B cell (primary cell): ENCODE results near the gene SGCA. TPM values are rescaled to one million over a fixed set of nuclear protein-coding genes. Genes with fewer than 3 reads are reported as not detected.

ENCODE experiments used
- ATAC-seq: fragments of 200-7000 bp; cut with Tn5 transposase; one replicate; pipeline ENCODE4 v1.10.0; 2021; ENCODE audit warnings: low read depth, mild to moderate bottlenecking, moderate number of reproducible peaks, moderate library complexity
- CTCF ChIA-PET: fragments of 350-600 bp; sonication (Branson Sonifier 250); formaldehyde crosslinking; loops from one replicate; lab custom pipeline; 2021; ENCODE audit warnings: antibody characterized with exemption, inconsistent platforms; lab: Charles Lee
- POLR2A ChIA-PET: fragments of 350-600 bp; sonication (Branson Sonifier 250); formaldehyde crosslinking; loops from one replicate; lab custom pipeline; 2021; ENCODE audit warnings: antibody characterized with exemption; lab: Charles Lee
- DNase-seq: peaks from one replicate; pipeline ENCODE4 v3.0.0; 2013
- H2AFZ ChIP-seq: 2 replicates; pipeline ENCODE4 v1.6.1; 2012; ENCODE audit warnings: mild to moderate bottlenecking, low read depth, low read length; ENCODE audit not compliant: insufficient read depth, poor library complexity, severe bottlenecking
- H3K27ac ChIP-seq, 2 donors: 1 replicate in 1 of 2; 2 replicates in 1 of 2; pipeline ENCODE4 v1.5.1; 2012 to 2013; ENCODE audit warnings: low read length in 2 of 2, mild to moderate bottlenecking in 2 of 2, moderate library complexity in 1 of 2
- H3K27me3 ChIP-seq, 4 experiments: fragments of 200-600 bp in 1 of 4; sonication (generic) in 1 of 4; replicated peaks in 1 of 4; 1 replicate in 2 of 4; 2 replicates in 2 of 4; pipeline versions ENCODE4 v1.6.1 to v1.7.0; 2013 to 2016; ENCODE audit warnings: low read length in 3 of 4, mild to moderate bottlenecking in 2 of 4, mixed read lengths in 1 of 4, moderate library complexity in 1 of 4; ENCODE audit not compliant: insufficient read depth in 4 of 4, control insufficient read depth in 3 of 4; ENCODE audit errors: control extremely low read depth in 1 of 4
- H3K36me3 ChIP-seq, 2 experiments: replicated peaks in 1 of 2; 1 replicate in 1 of 2; 2 replicates in 1 of 2; pipeline versions ENCODE4 v1.6.1 to v1.7.1; 2013; ENCODE audit warnings: low read length in 1 of 2; ENCODE audit not compliant: insufficient read depth in 2 of 2, control insufficient read depth in 1 of 2; ENCODE audit errors: control extremely low read depth in 1 of 2, extremely low read depth in 1 of 2
- H3K4me1 ChIP-seq, 2 donors: fragments of 200-600 bp in 1 of 2; sonication (generic) in 1 of 2; 1 replicate in 1 of 2; 2 replicates in 1 of 2; pipeline versions ENCODE4 v1.5.1 to v1.6.1; 2013 to 2017; ENCODE audit warnings: low read length in 2 of 2; ENCODE audit not compliant: control insufficient read depth in 2 of 2, insufficient read depth in 2 of 2
- H3K4me2 ChIP-seq: replicated peaks from 2 replicates; pipeline ENCODE3; 2012; ENCODE audit warnings: mild to moderate bottlenecking, low read depth, low read length; ENCODE audit not compliant: poor library complexity, severe bottlenecking
- H3K4me3 ChIP-seq, 5 experiments: fragments of 200-600 bp in 1 of 5; sonication (generic) in 1 of 5; 1 replicate in 3 of 5; 2 replicates in 2 of 5; pipeline versions ENCODE4 v1.5.1 to v1.7.0; 2011 to 2016; ENCODE audit warnings: low read length in 4 of 5, mild to moderate bottlenecking in 4 of 5, low read depth in 2 of 5, control low read depth in 1 of 5, moderate library complexity in 1 of 5; ENCODE audit not compliant: insufficient read depth in 1 of 5; ENCODE audit errors: control extremely low read depth in 1 of 5, extremely low read depth in 1 of 5
- H3K79me2 ChIP-seq: fragments of 200-600 bp; sonication (generic); one replicate; pipeline ENCODE4 v1.6.0; 2016; ENCODE audit warnings: low read length; ENCODE audit not compliant: control insufficient read depth, insufficient read depth
- H3K9ac ChIP-seq: fragments of 200-600 bp; sonication (generic); 2 replicates; pipeline ENCODE4 v1.6.1; 2017; ENCODE audit warnings: mild to moderate bottlenecking, low read length, moderate library complexity
- H3K9me3 ChIP-seq, 3 donors: one replicate each; pipeline versions ENCODE4 v1.6.1 to v1.7.1; 2013; ENCODE audit warnings: low read length in 2 of 3; ENCODE audit not compliant: control insufficient read depth in 2 of 3, insufficient read depth in 1 of 3; ENCODE audit errors: control extremely low read depth in 1 of 3
- H4K20me1 ChIP-seq: 2 replicates; pipeline ENCODE4 v1.6.0; 2012; ENCODE audit warnings: mild to moderate bottlenecking, low read length; ENCODE audit not compliant: insufficient read depth, control insufficient read depth, poor library complexity, severe bottlenecking
- H3K27ac Mint-ChIP-seq: one replicate; pipeline ENCODE4 v1.8.0; 2021; ENCODE audit warnings: mixed read lengths
- H3K27me3 Mint-ChIP-seq: one replicate; pipeline ENCODE4 v1.8.0; 2021; ENCODE audit warnings: mixed read lengths
- H3K4me1 Mint-ChIP-seq: one replicate; pipeline ENCODE4 v1.8.0; 2021; ENCODE audit warnings: mixed read lengths
- H3K4me3 Mint-ChIP-seq: one replicate; pipeline ENCODE4 v1.8.0; 2021; ENCODE audit warnings: mixed read lengths
- H3K9me3 Mint-ChIP-seq: one replicate; pipeline ENCODE4 v1.8.0; 2022; ENCODE audit warnings: mixed read lengths; ENCODE audit not compliant: insufficient read depth
- CTCF ChIP-seq: fragments of 200-600 bp; IDR thresholded peaks from one replicate; pipeline ENCODE4 v1.8.0; 2022; ENCODE audit warnings: antibody characterized with exemption, mild to moderate bottlenecking
- EZH2 ChIP-seq: IDR thresholded peaks from 2 replicates; pipeline ENCODE4 v1.6.1; 2012; ENCODE audit warnings: borderline replicate concordance, low read depth, mild to moderate bottlenecking, moderate library complexity, low read length; ENCODE audit not compliant: insufficient read depth, poor library complexity, severe bottlenecking
- WGBS: methylation state at CpG from one replicate; pipeline ENCODE4 v1.1.5; 2013; ENCODE audit warnings: missing lambda C conversion rate; ENCODE audit not compliant: insufficient coverage; 5-methylcytosine and 5-hydroxymethylcytosine counted together
- intact Hi-C: fragments of 100-400 bp; cut with micrococcal nuclease; formaldehyde crosslinking; loops from one replicate; pipeline ENCODE4 v1.10.0; 2022
- polyA plus RNA-seq: library from polyadenylated mRNA; depleted of rRNA; stranded (reverse); fragments of >200 nt; gene quantifications from 2 replicates; pipeline ENCODE4 v1.2.3, GENCODE V29; 2012
- total RNA-seq, 2 donors: library from RNA; stranded (reverse); fragments of 120-200 nt in 1 of 2; gene quantifications; 1 replicate in 1 of 2; 2 replicates in 1 of 2; pipeline versions ENCODE4 v1.2.3 to v1.2.4, GENCODE V29; 2013 to 2022

Gene SGCA
- total and polyA plus RNA-seq, 2 donors (not counting 1 experiment from before 2014, with no cell fraction given): 4.4 to 4.5 TPM

GRCh38 chr17:50141026-50141744 lies 24.6 kb upstream of the SGCA start:
- no peaks in the 10 kb centered on the region for H3K9me3 ChIP-seq
- POLR2A ChIA-PET: interaction anchor here (0.8 to 1.5 kb wide), 3 partner anchors 21 to 26 kb away, joined by 3 to 7 read pairs (median 4); no protein-coding TSS in a partner anchor
- H3K9ac ChIP-seq: no peak overlapping the region
- H3K4me1 ChIP-seq: peaks cover 61 to 70% of the 10 kb centered on the region in 2 donors
- H3K27ac Mint-ChIP-seq: peak overlapping the region; percentile 81
- WGBS: 91% methylated on average over 7 of the region's 16 CpGs
- no peak overlapping the region for H2AFZ ChIP-seq
- H3K4me3 Mint-ChIP-seq: peak overlapping the region; percentile 64
- DNase-seq (no peak), ATAC-seq (no peak)
- H3K4me3 ChIP-seq: no peak overlapping the region
- peak overlapping the region; percentile 63 for H3K4me2 ChIP-seq
- no peaks in the 10 kb centered on the region for H3K27me3 Mint-ChIP-seq
- CTCF ChIA-PET: interaction anchor here (0.7 to 3.8 kb wide), 8 partner anchors 11 to 55 kb away, joined by 3 to 79 read pairs (median 7); partner anchors contain the start of genes PPP1R9B and SAMD14
- H4K20me1 ChIP-seq: peaks cover 100% of the 10 kb centered on the region
- TF ChIP-seq EZH2 (no peak), CTCF (no peak)
- intact Hi-C loops: loop anchor here (2.0 kb wide), 2 partner anchors 28 to 58 kb away; no protein-coding TSS in a partner anchor
- no peaks in the 10 kb centered on the region for H3K27me3 ChIP-seq
- peaks cover 5 to 97% of the 10 kb centered on the region in 2 experiments for H3K36me3 ChIP-seq
- H3K27ac ChIP-seq: peak overlapping the region in 1 of 2 donors; percentile 47
- no peaks in the 10 kb centered on the region for H3K9me3 Mint-ChIP-seq
- peaks cover 68% of the 10 kb centered on the region for H3K79me2 ChIP-seq
- H3K4me1 Mint-ChIP-seq: peaks cover 71% of the 10 kb centered on the region

- POLR2A ChIA-PET: interaction anchor here (1.0 to 1.7 kb wide), 3 partner anchors 11 to 22 kb away, joined by 4 to 7 read pairs (median 5); partner anchors contain the start of gene SAMD14
- H3K9ac ChIP-seq: no peak overlapping the region
- no peaks in the 10 kb centered on the region for H3K27me3 ChIP-seq
- CTCF ChIA-PET: interaction anchor here (1.1 to 3.8 kb wide), 8 partner anchors 10 to 55 kb away, joined by 3 to 79 read pairs (median 7); partner anchors contain the start of gene PPP1R9B
- intact Hi-C loops: loop anchor here (2.0 kb wide), 2 partner anchors 27 to 57 kb away; no protein-coding TSS in a partner anchor
- Mint-ChIP-seq H3K4me1 (peaks cover 74% of the 10 kb centered on the region), H3K4me3 (peak overlapping the region; percentile 55), H3K27me3 (no peaks in the 10 kb centered on the region), H3K27ac (peak overlapping the region; percentile 79), H3K9me3 (no peaks in the 10 kb centered on the region)
- no peak overlapping the region for H3K4me3 ChIP-seq
- H3K27ac ChIP-seq: peak overlapping the region in 1 of 2 donors; percentile 47
- H4K20me1 ChIP-seq: peaks cover 100% of the 10 kb centered on the region
- peak overlapping the region; percentile 50 for H3K4me2 ChIP-seq
- TF ChIP-seq EZH2 (no peak), CTCF (no peak)
- no peaks in the 10 kb centered on the region for H3K9me3 ChIP-seq
- peaks cover 66 to 75% of the 10 kb centered on the region in 2 donors for H3K4me1 ChIP-seq
- no peak overlapping the region for H2AFZ ChIP-seq
- peaks cover 4 to 96% of the 10 kb centered on the region in 2 experiments for H3K36me3 ChIP-seq
- H3K79me2 ChIP-seq: peaks cover 73% of the 10 kb centered on the region
- WGBS: 41% methylated on average over 6 of the region's 8 CpGs
- ATAC-seq: no peak
- no peak for DNase-seq
Measured at GRCh38 chr17:50141745-50142110, 24.1 kb upstream of the SGCA start.
